Upper lobe of left lung (tissue), 6 donors: Measurements from ENCODE around the gene STK10. TPM values are rescaled to one million over a fixed set of nuclear protein-coding genes. Genes with fewer than 3 reads are reported as not detected.

Source experiments
- ATAC-seq, 2 donors: fragments of 200-7000 bp; cut with Tn5 transposase; one replicate each; pipeline ENCODE4 v1.9.1; 2022; ENCODE audit warnings: mild to moderate bottlenecking in 2 of 2, moderate library complexity in 2 of 2; ENCODE audit not compliant: low FRiP score in 2 of 2
- DNase-seq, 2 donors: peaks; one replicate each; pipeline ENCODE4 v3.0.0-alpha.2; 2019 to 2020
- H3K27ac ChIP-seq, 4 donors: fragments of 200-600 bp; sonication (generic); one replicate each; pipeline ENCODE4 v1.5.1; 2016 to 2019
- H3K27me3 ChIP-seq, 4 donors: fragments of 200-600 bp; sonication (generic); one replicate each; pipeline ENCODE4 v1.5.1; 2017 to 2019
- H3K36me3 ChIP-seq, 4 donors: fragments of 200-600 bp; sonication (generic); one replicate each; pipeline ENCODE4 v1.5.1; 2016 to 2019
- H3K4me1 ChIP-seq, 4 donors: fragments of 200-600 bp; sonication (generic); one replicate each; pipeline ENCODE4 v1.5.1; 2018 to 2019
- H3K4me3 ChIP-seq, 4 donors: fragments of 200-600 bp; sonication (generic); one replicate each; pipeline ENCODE4 v1.5.1; 2017 to 2019; ENCODE audit warnings: mild to moderate bottlenecking in 2 of 4, moderate library complexity in 1 of 4
- H3K9me3 ChIP-seq, 4 donors: fragments of 200-600 bp; sonication (generic); one replicate each; pipeline ENCODE4 v1.5.1; 2018 to 2019
- EP300 ChIP-seq, 4 donors: sonication (generic); formaldehyde crosslinking; IDR thresholded peaks; one replicate each; pipeline ENCODE4 v1.5.1; 2017; ENCODE audit warnings: antibody characterized with exemption in 4 of 4, control low read depth in 2 of 4
- POLR2A ChIP-seq, 4 donors: fragments of 450-650 bp; IDR thresholded peaks; one replicate each; pipeline ENCODE4 v1.5.1; 2016 to 2017; ENCODE audit warnings: antibody characterized with exemption in 4 of 4, mild to moderate bottlenecking in 2 of 4
- POLR2AphosphoS5 ChIP-seq, 2 donors: sonication (generic); formaldehyde crosslinking; IDR thresholded peaks; one replicate each; pipeline ENCODE4 v1.5.1; 2017; ENCODE audit warnings: antibody characterized with exemption in 2 of 2
- WGBS, 2 donors: methylation state at CpG; one replicate each; pipeline ENCODE4 v1.1.5; 2017 to 2018; 5-methylcytosine and 5-hydroxymethylcytosine counted together
- total RNA-seq, 6 donors: library from RNA; depleted of rRNA in 4 of 6; stranded (reverse); fragments of >200 nt in 4 of 6; gene quantifications; one replicate each; pipeline versions ENCODE4 v1.1.0 to v1.2.1, GENCODE V29; 2016 to 2021
- TF ChIP-seq, protein P1 (sequence below), 6 experiments: fragments of 450-650 bp in 4 of 6; fragments of 200-600 bp in 2 of 6; sonication (generic) in 2 of 6; IDR thresholded peaks; one replicate each; pipeline ENCODE4 v1.5.1; 2016 to 2019; ENCODE audit warnings: antibody characterized with exemption in 6 of 6
- donor health status: DM: no; HTN: no; CAD: no; lungs with moderate emphysema.
- donor health status: DM: no; HTN: yes; CAD: no; lungs with severe emphysema.

The STK10 gene
- total RNA-seq, 6 donors from 2014 or later: 50.6 to 170 (median 60.5) TPM

- ATAC-seq (peak in 1 of 2 donors; percentile 77), DNase-seq (peak; percentile 55 to 89)
- WGBS, 2 donors: 32 to 34% methylated on average over 33 to 37 of the region's 39 CpGs
- TF ChIP-seq POLR2AphosphoS5 (IDR thresholded peaks at IDR 0.05): no peak
- TF ChIP-seq, protein P1, sequence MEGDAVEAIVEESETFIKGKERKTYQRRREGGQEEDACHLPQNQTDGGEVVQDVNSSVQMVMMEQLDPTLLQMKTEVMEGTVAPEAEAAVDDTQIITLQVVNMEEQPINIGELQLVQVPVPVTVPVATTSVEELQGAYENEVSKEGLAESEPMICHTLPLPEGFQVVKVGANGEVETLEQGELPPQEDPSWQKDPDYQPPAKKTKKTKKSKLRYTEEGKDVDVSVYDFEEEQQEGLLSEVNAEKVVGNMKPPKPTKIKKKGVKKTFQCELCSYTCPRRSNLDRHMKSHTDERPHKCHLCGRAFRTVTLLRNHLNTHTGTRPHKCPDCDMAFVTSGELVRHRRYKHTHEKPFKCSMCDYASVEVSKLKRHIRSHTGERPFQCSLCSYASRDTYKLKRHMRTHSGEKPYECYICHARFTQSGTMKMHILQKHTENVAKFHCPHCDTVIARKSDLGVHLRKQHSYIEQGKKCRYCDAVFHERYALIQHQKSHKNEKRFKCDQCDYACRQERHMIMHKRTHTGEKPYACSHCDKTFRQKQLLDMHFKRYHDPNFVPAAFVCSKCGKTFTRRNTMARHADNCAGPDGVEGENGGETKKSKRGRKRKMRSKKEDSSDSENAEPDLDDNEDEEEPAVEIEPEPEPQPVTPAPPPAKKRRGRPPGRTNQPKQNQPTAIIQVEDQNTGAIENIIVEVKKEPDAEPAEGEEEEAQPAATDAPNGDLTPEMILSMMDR (IDR thresholded peaks at IDR 0.05): peak; percentile 85 to 98 (median 87)
- H3K36me3 ChIP-seq: peaks cover 0 to 37% (median 27%) of the 10 kb centered on the region in 4 donors
- no peaks in the 10 kb centered on the region for H3K27me3 ChIP-seq
- H3K4me1 ChIP-seq: peaks cover 48 to 68% (median 51%) of the 10 kb centered on the region in 4 donors
- peak overlapping the region in 2 of 4 donors; percentile 1 to 17 for H3K27ac ChIP-seq
- no peaks in the 10 kb centered on the region for H3K9me3 ChIP-seq
- H3K4me3 ChIP-seq: peak overlapping the region in 3 of 4 donors; percentile 6 to 19 (median 7)
These were observed 81.3 kb downstream of the STK10 start for GRCh38 chr5:172106511-172107356.

- DNase-seq: no peak
- no peak for TF ChIP-seq EP300 (IDR thresholded peaks at IDR 0.05)
- TF ChIP-seq, protein P1 (IDR thresholded peaks at IDR 0.05): no peak
- TF ChIP-seq POLR2AphosphoS5 (IDR thresholded peaks at IDR 0.05): no peak
- TF ChIP-seq POLR2A (IDR thresholded peaks at IDR 0.05): no peak
- peaks cover 39 to 59% (median 42%) of the 10 kb centered on the region in 4 donors for H3K4me1 ChIP-seq
- WGBS, 2 donors: 99 to 100% methylated on average over 2 to 14 of the region's 14 CpGs
- H3K36me3 ChIP-seq: peaks cover 0 to 46% (median 29%) of the 10 kb centered on the region in 4 donors
- no peak overlapping the region for H3K4me3 ChIP-seq
- no peak overlapping the region for H3K27ac ChIP-seq
- no peaks in the 10 kb centered on the region for H3K9me3 ChIP-seq
- H3K27me3 ChIP-seq: no peaks in the 10 kb centered on the region
- no peak for ATAC-seq
These were observed 82.2 kb downstream of the STK10 start for GRCh38 chr5:172105811-172106210.

- H3K4me1 ChIP-seq: peaks cover 31 to 51% (median 35%) of the 10 kb centered on the region in 4 donors
- TF ChIP-seq POLR2A (IDR thresholded peaks at IDR 0.05): no peak
- TF ChIP-seq POLR2AphosphoS5 (IDR thresholded peaks at IDR 0.05): no peak
- TF ChIP-seq, protein P1 (IDR thresholded peaks at IDR 0.05): no peak
- DNase-seq (no peak), ATAC-seq (no peak)
- peaks cover 0 to 50% (median 30%) of the 10 kb centered on the region in 4 donors for H3K36me3 ChIP-seq
- 92 to 93% methylated on average over 16 of the region's 17 CpGs for WGBS, 2 donors
- no peak overlapping the region for H3K4me3 ChIP-seq
- H3K27me3 ChIP-seq: no peaks in the 10 kb centered on the region
- peak overlapping the region in 1 of 4 donors; percentile 45 for H3K27ac ChIP-seq
- H3K9me3 ChIP-seq: no peaks in the 10 kb centered on the region
These were observed 83.0 kb downstream of the STK10 start for GRCh38 chr5:172104801-172105701.

GRCh38 chr5:172104021-172104420, 84.0 kb downstream of the STK10 start:
- Histone ChIP-seq H3K27me3 (no peaks in the 10 kb centered on the region), H3K4me1 (peaks cover 29 to 41% (median 30%) of the 10 kb centered on the region in 4 donors), H3K36me3 (peaks cover 0 to 50% (median 31%) of the 10 kb centered on the region in 4 donors), H3K4me3 (no peak overlapping the region), H3K27ac (peak overlapping the region in 3 of 4 donors; percentile 39 to 59 (median 45)), H3K9me3 (no peaks in the 10 kb centered on the region)
- DNase-seq (peak in 1 of 2 donors; percentile 35), ATAC-seq (no peak)
- TF ChIP-seq POLR2A (IDR thresholded peaks at IDR 0.05): no peak
- TF ChIP-seq POLR2AphosphoS5 (IDR thresholded peaks at IDR 0.05): peak; percentile 24 to 41
- 75 to 91% methylated on average over 4 to 11 of the region's 11 CpGs for WGBS, 2 donors
